Fibroblast of mammary gland (primary cell): ENCODE data around the gene RPL19.

Experiments used
- DNase-seq: peaks from one replicate; pipeline ENCODE4 v3.0.0-alpha.2; 2010; ENCODE audit warnings: low read depth
- H3K4me3 ChIP-seq: 2 replicates; pipeline ENCODE4 v1.5.1; 2011; ENCODE audit warnings: low read depth, mild to moderate bottlenecking, low read length, moderate library complexity; ENCODE audit not compliant: control insufficient read depth
- CTCF ChIP-seq: conservative IDR thresholded peaks from 2 replicates; pipeline ENCODE4 v1.5.1; 2011; ENCODE audit warnings: low read depth, low read length, inconsistent platforms; ENCODE audit not compliant: control insufficient read depth, insufficient read depth

RPL19 gene

GRCh38 chr17:39235555-39236449 lies 35.7 kb downstream of the RPL19 start:
- peak; percentile 67 for DNase-seq
- no peak overlapping the region for H3K4me3 ChIP-seq
- TF ChIP-seq CTCF: peak; percentile 78

GRCh38 chr17:39236450-39236927 lies 36.4 kb downstream of the RPL19 start:
- H3K4me3 ChIP-seq: no peak overlapping the region
- no peak for DNase-seq
- no peak for TF ChIP-seq CTCF

GRCh38 chr17:39236981-39237441 lies 36.9 kb downstream of the RPL19 start:
- DNase-seq: no peak
- H3K4me3 ChIP-seq: no peak overlapping the region
- no peak for TF ChIP-seq CTCF

- TF ChIP-seq CTCF: no peak
- DNase-seq: no peak
- no peak overlapping the region for H3K4me3 ChIP-seq
Observed at GRCh38 chr17:39237586-39237985, 37.5 kb downstream of the RPL19 start.

- no peak overlapping the region for H3K4me3 ChIP-seq
- no peak for TF ChIP-seq CTCF
- DNase-seq: no peak
Observed at GRCh38 chr17:39238311-39238972, 38.4 kb downstream of the RPL19 start.

GRCh38 chr17:39239640-39240314 lies 39.7 kb downstream of the RPL19 start:
- peak; percentile 42 for TF ChIP-seq CTCF
- DNase-seq: no peak

More at GRCh38 chr17:39239640-39240314, 39.7 kb downstream of the RPL19 start:
- no peak overlapping the region for H3K4me3 ChIP-seq
